SK-N-MC (cell line): ENCODE results near the gene NFATC2.

Experiments
- EZH2 ChIP-seq: fragments of 200-600 bp; sonication (generic); IDR thresholded peaks from one replicate; pipeline ENCODE4 v1.6.1; 2017; ENCODE audit warnings: antibody characterized with exemption
- POLR2AphosphoS5 ChIP-seq: IDR thresholded peaks from 2 replicates; pipeline ENCODE4 v1.6.1; 2012; ENCODE audit warnings: mild to moderate bottlenecking, low read depth, low read length, borderline replicate concordance

- no peak for TF ChIP-seq POLR2AphosphoS5
- no peak for TF ChIP-seq EZH2
Observed at GRCh38 chr20:51363378-51363777, 179.1 kb downstream of the NFATC2 start.
